ENCODE data around the gene ACTMAP.
A peak's percentile ranks its signal among the peaks of the same experiment; 100 is the strongest.
"Not testable (repeated sequence)": the region's sequence is repeated elsewhere in the genome, so short reads cannot be mapped to it uniquely, and the experiment has no call there.

The ACTMAP gene

GRCh38 chr19:40739871-40740703 is 10.2 kb downstream of the ACTMAP start:
- H3K4me1 Mint-ChIP-seq, result no peaks in the 10 kb centered on the region
- no peaks in the 10 kb centered on the region for H3K27me3 Mint-ChIP-seq
- no peaks in the 10 kb centered on the region for H3K9me3 Mint-ChIP-seq
- no peak overlapping the region for H3K4me3 Mint-ChIP-seq
- H3K36me3 Mint-ChIP-seq, result peaks cover 6% of the 10 kb centered on the region
- H3K27ac Mint-ChIP-seq, result no peak overlapping the region

- H3K4me1 Mint-ChIP-seq, result no peaks in the 10 kb centered on the region
- no peak overlapping the region for H3K4me3 Mint-ChIP-seq
- no peaks in the 10 kb centered on the region for H3K27me3 Mint-ChIP-seq
- H3K9me3 Mint-ChIP-seq, result no peaks in the 10 kb centered on the region
- H3K27ac Mint-ChIP-seq, result no peak overlapping the region
- H3K36me3 Mint-ChIP-seq, result peaks cover 6% of the 10 kb centered on the region
These were observed 11.0 kb downstream of the ACTMAP start for GRCh38 chr19:40739030-40739839.

- no peaks in the 10 kb centered on the region for H3K4me1 Mint-ChIP-seq
- no peaks in the 10 kb centered on the region for H3K9me3 Mint-ChIP-seq
- no peaks in the 10 kb centered on the region for H3K27me3 Mint-ChIP-seq
- no peak overlapping the region for H3K27ac Mint-ChIP-seq
- peaks cover 6% of the 10 kb centered on the region for H3K36me3 Mint-ChIP-seq
- H3K4me3 Mint-ChIP-seq, result no peak overlapping the region
These were observed 13.1 kb downstream of the ACTMAP start for GRCh38 chr19:40737102-40737644.

- Mint-ChIP-seq H3K36me3 (peaks cover 6% of the 10 kb centered on the region), H3K27ac (no peak overlapping the region), H3K9me3 (no peaks in the 10 kb centered on the region), H3K4me1 (no peaks in the 10 kb centered on the region), H3K27me3 (no peaks in the 10 kb centered on the region), H3K4me3 (no peak overlapping the region)
These were observed 13.6 kb downstream of the ACTMAP start for GRCh38 chr19:40736661-40737060.

GRCh38 chr19:40735013-40735771 is 15.1 kb downstream of the ACTMAP start:
- Mint-ChIP-seq H3K4me1 (no peaks in the 10 kb centered on the region), H3K9me3 (no peaks in the 10 kb centered on the region), H3K36me3 (peaks cover 14% of the 10 kb centered on the region), H3K4me3 (no peak overlapping the region), H3K27me3 (no peaks in the 10 kb centered on the region), H3K27ac (peak overlapping the region; percentile 38)

GRCh38 chr19:40733149-40733548 is 17.1 kb downstream of the ACTMAP start:
- H3K9me3 Mint-ChIP-seq, result no peaks in the 10 kb centered on the region
- no peak overlapping the region for H3K27ac Mint-ChIP-seq
- peaks cover 14% of the 10 kb centered on the region for H3K36me3 Mint-ChIP-seq
- no peaks in the 10 kb centered on the region for H3K27me3 Mint-ChIP-seq
- H3K4me3 Mint-ChIP-seq, result no peak overlapping the region
- no peaks in the 10 kb centered on the region for H3K4me1 Mint-ChIP-seq

GRCh38 chr19:40732304-40732703 is 18.0 kb downstream of the ACTMAP start:
- not testable (repeated sequence) for H3K27ac Mint-ChIP-seq, H3K27me3 Mint-ChIP-seq, H3K4me1 Mint-ChIP-seq, H3K4me3 Mint-ChIP-seq, H3K9me3 Mint-ChIP-seq
- peaks cover 14% of the 10 kb centered on the region for H3K36me3 Mint-ChIP-seq

GRCh38 chr19:40730065-40730464 is 20.2 kb downstream of the ACTMAP start:
- not testable (repeated sequence) for H3K9me3 Mint-ChIP-seq, H3K27ac Mint-ChIP-seq, H3K4me3 Mint-ChIP-seq, H3K27me3 Mint-ChIP-seq, H3K4me1 Mint-ChIP-seq
- H3K36me3 Mint-ChIP-seq, result peaks cover 10% of the 10 kb centered on the region

- Mint-ChIP-seq H3K9me3 (no peaks in the 10 kb centered on the region), H3K36me3 (peaks cover 15% of the 10 kb centered on the region), H3K4me1 (peaks cover 21% of the 10 kb centered on the region), H3K4me3 (no peak overlapping the region), H3K27ac (no peak overlapping the region), H3K27me3 (no peaks in the 10 kb centered on the region)
These were observed 24.0 kb downstream of the ACTMAP start for GRCh38 chr19:40726279-40726678.

- no peaks in the 10 kb centered on the region for H3K9me3 Mint-ChIP-seq
- no peak overlapping the region for H3K27ac Mint-ChIP-seq
- no peak overlapping the region for H3K4me3 Mint-ChIP-seq
- H3K36me3 Mint-ChIP-seq, result peaks cover 12% of the 10 kb centered on the region
- no peaks in the 10 kb centered on the region for H3K27me3 Mint-ChIP-seq
- H3K4me1 Mint-ChIP-seq, result peaks cover 34% of the 10 kb centered on the region
These were observed 25.4 kb downstream of the ACTMAP start for GRCh38 chr19:40724855-40725254.

GRCh38 chr19:40724315-40724714 is 26.0 kb downstream of the ACTMAP start:
- Mint-ChIP-seq H3K4me1 (peaks cover 39% of the 10 kb centered on the region), H3K36me3 (peaks cover 12% of the 10 kb centered on the region), H3K4me3 (no peak overlapping the region), H3K9me3 (no peaks in the 10 kb centered on the region), H3K27ac (no peak overlapping the region), H3K27me3 (no peaks in the 10 kb centered on the region)

GRCh38 chr19:40723661-40724254 is 26.5 kb downstream of the ACTMAP start:
- no peak overlapping the region for H3K4me3 Mint-ChIP-seq
- H3K9me3 Mint-ChIP-seq, result no peaks in the 10 kb centered on the region
- H3K27me3 Mint-ChIP-seq, result no peaks in the 10 kb centered on the region
- peaks cover 45% of the 10 kb centered on the region for H3K4me1 Mint-ChIP-seq
- peaks cover 12% of the 10 kb centered on the region for H3K36me3 Mint-ChIP-seq
- no peak overlapping the region for H3K27ac Mint-ChIP-seq

- Mint-ChIP-seq H3K27ac (no peak overlapping the region), H3K27me3 (no peaks in the 10 kb centered on the region), H3K4me3 (no peak overlapping the region), H3K9me3 (no peaks in the 10 kb centered on the region), H3K36me3 (peaks cover 10% of the 10 kb centered on the region), H3K4me1 (peaks cover 52% of the 10 kb centered on the region)
These were observed 28.2 kb downstream of the ACTMAP start for GRCh38 chr19:40721936-40722661.

GRCh38 chr19:40721140-40721486 is 29.2 kb downstream of the ACTMAP start:
- Mint-ChIP-seq H3K27ac (no peak overlapping the region), H3K9me3 (no peaks in the 10 kb centered on the region), H3K4me3 (peak overlapping the region; percentile 75), H3K27me3 (no peaks in the 10 kb centered on the region), H3K4me1 (peaks cover 55% of the 10 kb centered on the region), H3K36me3 (peaks cover 10% of the 10 kb centered on the region)

All from activated naive CD4-positive, alpha-beta T cell treated with anti-CD3 and anti-CD28 coated beads, Interleukin-2, amount 50 U/mL, for 24 hours (primary cell).